Endothelial cell of umbilical vein (primary cell): ENCODE data around the gene KIAA0408. TPM values are rescaled to one million over a fixed set of nuclear protein-coding genes. Genes with fewer than 3 reads are reported as not detected.

Experiments
- BruUV-seq: library from RNA; stranded (reverse); fragments of 400-500 nt; replicated peaks from 2 replicates; lab custom pipeline; 2021; lab: Mats Ljungman, UMichigan
- CTCF ChIA-PET: fragments of 300-600, 350-600 bp; sonication (Branson Sonifier 250); formaldehyde crosslinking; loops from one replicate; lab custom pipeline; 2021; ENCODE audit warnings: antibody characterized with exemption, inconsistent platforms; lab: Charles Lee
- POLR2A ChIA-PET: fragments of 300-600, 350-600 bp; sonication (Branson Sonifier 250); formaldehyde crosslinking; loops from one replicate; lab custom pipeline; 2021; ENCODE audit warnings: antibody characterized with exemption, inconsistent platforms; lab: Charles Lee
- DNase-seq: peaks from one replicate; pipeline ENCODE4 v3.0.0-alpha.2; 2011; ENCODE audit warnings: low read depth, low spot score
- FAIRE-seq: peaks from 2 replicates; lab custom pipeline; 2011; peaks lifted over from hg19 to GRCh38; lab: Jason Lieb, UNC
- H2AFZ ChIP-seq: 2 replicates; pipeline ENCODE4 v1.6.0; 2012; ENCODE audit warnings: low read depth, low read length, control low read depth, inconsistent platforms
- H3K27ac ChIP-seq: 2 replicates; pipeline ENCODE4 v1.5.1; 2011; ENCODE audit warnings: low read depth, mild to moderate bottlenecking, control low read depth, low read length, moderate library complexity; ENCODE audit not compliant: insufficient read depth
- H3K27me3 ChIP-seq, 2 experiments: 2 replicates each; pipeline versions ENCODE4 v1.6.0 to v1.6.1; 2011; ENCODE audit warnings: low read length in 2 of 2, mixed read lengths in 1 of 2; ENCODE audit not compliant: control insufficient read depth in 2 of 2, insufficient read depth in 2 of 2
- H3K36me3 ChIP-seq, 2 experiments: 2 replicates in 1 of 2; 3 replicates in 1 of 2; pipeline ENCODE4 v1.5.1; 2011; ENCODE audit warnings: low read length in 2 of 2, mild to moderate bottlenecking in 1 of 2, moderate library complexity in 1 of 2; ENCODE audit not compliant: control insufficient read depth in 2 of 2, insufficient read depth in 2 of 2; ENCODE audit errors: extremely low read depth in 1 of 2
- H3K4me1 ChIP-seq: 3 replicates; pipeline ENCODE4 v1.5.1; 2011; ENCODE audit warnings: mild to moderate bottlenecking, low read length; ENCODE audit not compliant: control insufficient read depth, insufficient read depth; ENCODE audit errors: extremely low read depth
- H3K4me2 ChIP-seq: 2 replicates; pipeline ENCODE4 v1.6.1; 2011; ENCODE audit warnings: low read length, control low read depth, mixed read lengths; ENCODE audit not compliant: insufficient read depth
- H3K4me3 ChIP-seq, 3 experiments: fragments of 200-600 bp in 1 of 3; sonication (generic), shearing (Covaris generic) in 1 of 3; replicated peaks in 1 of 3; 2 replicates each; pipeline ENCODE4 v1.5.1; 2011 to 2016; ENCODE audit warnings: control low read depth in 3 of 3, low read length in 3 of 3, mild to moderate bottlenecking in 2 of 3, inconsistent platforms in 1 of 3, low read depth in 1 of 3, moderate library complexity in 1 of 3; ENCODE audit not compliant: insufficient read depth in 1 of 3
- H3K79me2 ChIP-seq: 2 replicates; pipeline ENCODE4 v1.6.0; 2012; ENCODE audit warnings: low read length, inconsistent platforms; ENCODE audit not compliant: control insufficient read depth, insufficient read depth
- H3K9ac ChIP-seq: replicated peaks from 2 replicates; pipeline ENCODE3; 2011; ENCODE audit warnings: low read length, control low read depth; ENCODE audit not compliant: insufficient read depth; ENCODE audit errors: extremely low read depth
- H3K9me1 ChIP-seq: replicated peaks from 3 replicates; pipeline ENCODE4 v1.6.0; 2011; ENCODE audit warnings: mild to moderate bottlenecking, low read length; ENCODE audit not compliant: control insufficient read depth, insufficient read depth; ENCODE audit errors: extremely low read depth
- H3K9me3 ChIP-seq: replicated peaks from 2 replicates; pipeline ENCODE4 v1.5.1; 2012; ENCODE audit warnings: low read length, inconsistent platforms; ENCODE audit not compliant: control insufficient read depth, insufficient read depth
- H4K20me1 ChIP-seq: replicated peaks from 2 replicates; pipeline ENCODE3; 2011; ENCODE audit warnings: mild to moderate bottlenecking, low read length; ENCODE audit not compliant: control insufficient read depth, insufficient read depth; ENCODE audit errors: extremely low read depth
- CTCF ChIP-seq, 2 donors: IDR thresholded peaks; 1 replicate in 1 of 2; 2 replicates in 1 of 2; pipeline ENCODE4 v1.5.1; 2011; ENCODE audit warnings: low read length in 2 of 2, mild to moderate bottlenecking in 2 of 2, moderate library complexity in 2 of 2, control low read depth in 1 of 2, inconsistent platforms in 1 of 2, low read depth in 1 of 2; ENCODE audit not compliant: insufficient read depth in 1 of 2; ENCODE audit errors: extremely low read depth in 1 of 2
- EZH2 ChIP-seq: IDR thresholded peaks from 2 replicates; pipeline ENCODE4 v1.6.1; 2012; ENCODE audit warnings: borderline replicate concordance, low read depth, mild to moderate bottlenecking, moderate library complexity, low read length, inconsistent platforms; ENCODE audit not compliant: severe bottlenecking
- FOS ChIP-seq: IDR thresholded peaks from 2 replicates; pipeline ENCODE4 v1.6.1; 2011; ENCODE audit warnings: mild to moderate bottlenecking, low read length, moderate library complexity, borderline replicate concordance; ENCODE audit not compliant: insufficient read depth
- GATA2 ChIP-seq: IDR thresholded peaks from 2 replicates; pipeline ENCODE4 v1.7.0; 2011; ENCODE audit warnings: low read depth, mild to moderate bottlenecking, moderate library complexity, mixed read lengths, low read length; ENCODE audit not compliant: insufficient read length, insufficient read depth
- JUN ChIP-seq: IDR thresholded peaks from 2 replicates; pipeline ENCODE4 v1.6.1; 2011; ENCODE audit warnings: borderline replicate concordance, low read depth; ENCODE audit not compliant: insufficient read length, insufficient read depth
- MAX ChIP-seq: IDR thresholded peaks from 2 replicates; pipeline ENCODE4 v1.6.1; 2011; ENCODE audit not compliant: insufficient read depth, insufficient read length
- MYC ChIP-seq: IDR thresholded peaks from one replicate; pipeline ENCODE4 v1.6.1; 2011; ENCODE audit warnings: mild to moderate bottlenecking, low read depth, low read length
- POLR2A ChIP-seq: IDR thresholded peaks from 2 replicates; pipeline ENCODE4 v1.6.1; 2012; ENCODE audit warnings: low read depth, mild to moderate bottlenecking, control low read depth, low read length
- POLR2AphosphoS5 ChIP-seq: IDR thresholded peaks from 2 replicates; pipeline ENCODE4 v1.6.1; 2012; ENCODE audit warnings: low read depth, mild to moderate bottlenecking, control low read depth, low read length, moderate library complexity; ENCODE audit not compliant: insufficient read depth
- dilution Hi-C: fragments of 300-500 bp; cut with MboI; formaldehyde crosslinking; loops from one replicate; pipeline ENCODE4 v1.15.0; 2019; ENCODE audit warnings: low sequenced_read_pairs; ENCODE audit not compliant: extremely low pct_ligation_motif_present
- intact Hi-C: fragments of 100-400 bp; cut with micrococcal nuclease; formaldehyde crosslinking; loops from one replicate; pipeline ENCODE4 v1.10.0; 2022
- polyA plus RNA-seq, 4 experiments: library from polyadenylated mRNA; depleted of rRNA in 3 of 4; stranded (reverse) in 3 of 4; unstranded in 1 of 4; fragments of >200 nt; gene quantifications; 2 replicates each; pipeline versions ENCODE4 v1.2.1 to v1.2.3, GENCODE V29; 2011 to 2012; ENCODE audit warnings: missing spikeins in 1 of 4
- total RNA-seq: library from RNA; stranded (reverse); gene quantifications from 2 replicates; pipeline ENCODE4 v1.2.3, GENCODE V29; 2021

The KIAA0408 gene
- total and polyA plus RNA-seq, 2 donors (not counting 3 experiments of a cell fraction or from before 2014, with no cell fraction given): not detected

GRCh38 chr6:127486934-127487333, 27.7 kb upstream of the KIAA0408 start:
- no peaks in the 10 kb centered on the region for H3K9me1 ChIP-seq
- H3K36me3 ChIP-seq: no peaks in the 10 kb centered on the region
- ChIA-PET POLR2A (no interaction called here), CTCF (interaction anchor here (2.5 kb wide), 1 partner anchor 29 kb away, joined by 11 read pairs; no protein-coding TSS in a partner anchor)
- intact Hi-C loops (no loop called here), dilution Hi-C loops (no loop called here)
- H3K4me3 ChIP-seq: no peak overlapping the region
- TF ChIP-seq MAX (no peak), JUN (no peak), FOS (no peak), POLR2A (no peak), GATA2 (no peak), MYC (no peak), EZH2 (no peak), POLR2AphosphoS5 (no peak), CTCF (IDR thresholded peaks at IDR 0.05; ENCODE audit: extremely low read depth in 1 of 2, insufficient read depth in 1 of 2, low read depth in 1 of 2, low read length in 2 of 2) (no peak)
- peaks cover 4% of the 10 kb centered on the region for H3K4me1 ChIP-seq
- H3K9ac ChIP-seq: no peak overlapping the region
- DNase-seq: no peak
- no peak overlapping the region for H3K27ac ChIP-seq
- no peak for FAIRE-seq
- no TSS peak for BruUV-seq
- no peak overlapping the region for H2AFZ ChIP-seq
- H3K27me3 ChIP-seq: peaks cover 11 to 17% of the 10 kb centered on the region in 2 experiments
- H3K9me3 ChIP-seq: no peaks in the 10 kb centered on the region
- no peak overlapping the region for H3K4me2 ChIP-seq
- no peaks in the 10 kb centered on the region for H3K79me2 ChIP-seq
- H4K20me1 ChIP-seq: no peaks in the 10 kb centered on the region
